LNCaP clone FGC (cell line): Measurements from ENCODE around the gene ORAI1.

Experiments
- DNase-seq: peaks from one replicate; pipeline ENCODE4 v3.0.0-alpha.2; 2011; ENCODE audit warnings: low read depth
- H3K4me3 ChIP-seq: 2 replicates; pipeline ENCODE4 v1.5.1; 2011; ENCODE audit warnings: mild to moderate bottlenecking, low read depth, low read length, control low read depth
- TF ChIP-seq, protein P1 (sequence below): IDR thresholded peaks from 2 replicates; pipeline ENCODE4 v1.5.1; 2012; ENCODE audit warnings: mild to moderate bottlenecking; ENCODE audit not compliant: control insufficient read depth, insufficient read depth; ENCODE audit errors: extremely low read depth

Gene ORAI1

DNA sequence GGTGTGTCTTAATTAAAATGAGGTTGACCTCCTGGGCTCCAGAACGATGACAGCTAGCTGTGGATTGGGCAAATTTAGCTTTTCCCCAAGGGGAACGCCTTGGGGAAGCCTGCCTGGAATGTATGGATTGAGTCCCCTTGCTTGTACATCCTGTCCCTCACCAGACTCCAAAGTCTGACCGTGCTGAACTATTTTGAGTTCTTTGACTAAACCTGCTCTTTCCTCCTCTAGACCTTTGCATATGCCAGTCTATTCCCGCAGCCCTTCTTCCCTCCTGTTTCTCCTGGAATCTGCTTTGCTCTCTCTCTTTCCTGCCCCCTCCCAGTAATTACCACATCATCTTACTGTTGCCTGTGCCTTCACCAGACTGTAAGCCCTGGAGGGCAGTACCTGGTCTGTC is 34.0 kb upstream of the ORAI1 start:
- TF ChIP-seq, protein P1, sequence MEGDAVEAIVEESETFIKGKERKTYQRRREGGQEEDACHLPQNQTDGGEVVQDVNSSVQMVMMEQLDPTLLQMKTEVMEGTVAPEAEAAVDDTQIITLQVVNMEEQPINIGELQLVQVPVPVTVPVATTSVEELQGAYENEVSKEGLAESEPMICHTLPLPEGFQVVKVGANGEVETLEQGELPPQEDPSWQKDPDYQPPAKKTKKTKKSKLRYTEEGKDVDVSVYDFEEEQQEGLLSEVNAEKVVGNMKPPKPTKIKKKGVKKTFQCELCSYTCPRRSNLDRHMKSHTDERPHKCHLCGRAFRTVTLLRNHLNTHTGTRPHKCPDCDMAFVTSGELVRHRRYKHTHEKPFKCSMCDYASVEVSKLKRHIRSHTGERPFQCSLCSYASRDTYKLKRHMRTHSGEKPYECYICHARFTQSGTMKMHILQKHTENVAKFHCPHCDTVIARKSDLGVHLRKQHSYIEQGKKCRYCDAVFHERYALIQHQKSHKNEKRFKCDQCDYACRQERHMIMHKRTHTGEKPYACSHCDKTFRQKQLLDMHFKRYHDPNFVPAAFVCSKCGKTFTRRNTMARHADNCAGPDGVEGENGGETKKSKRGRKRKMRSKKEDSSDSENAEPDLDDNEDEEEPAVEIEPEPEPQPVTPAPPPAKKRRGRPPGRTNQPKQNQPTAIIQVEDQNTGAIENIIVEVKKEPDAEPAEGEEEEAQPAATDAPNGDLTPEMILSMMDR = no peak
- no peak for DNase-seq

DNA sequence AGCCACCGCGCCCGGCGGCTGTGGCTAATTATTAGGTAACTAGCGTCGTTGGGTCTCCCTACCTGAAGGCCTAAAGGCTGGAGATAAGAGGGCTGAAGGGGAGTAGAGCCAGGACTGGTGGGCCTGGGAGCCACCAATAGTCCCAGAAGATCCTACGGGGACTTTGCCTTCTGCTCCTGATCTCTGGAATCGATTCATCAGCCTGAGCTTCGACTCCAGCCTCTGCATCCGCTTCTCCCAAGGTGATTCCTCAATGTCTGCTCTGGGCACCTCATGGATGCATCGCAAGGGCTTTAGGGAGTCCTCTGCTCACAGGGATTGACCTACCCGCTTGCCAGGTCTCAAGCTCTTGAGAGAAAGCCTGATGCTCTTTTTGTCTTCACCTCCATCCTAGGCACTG is 30.8 kb upstream of the ORAI1 start:
- TF ChIP-seq, protein P1 = no peak
- no peak overlapping the region for H3K4me3 ChIP-seq
- DNase-seq = no peak

More for the DNA sequence above, 34.0 kb upstream of the ORAI1 start:
- no peak overlapping the region for H3K4me3 ChIP-seq

DNA sequence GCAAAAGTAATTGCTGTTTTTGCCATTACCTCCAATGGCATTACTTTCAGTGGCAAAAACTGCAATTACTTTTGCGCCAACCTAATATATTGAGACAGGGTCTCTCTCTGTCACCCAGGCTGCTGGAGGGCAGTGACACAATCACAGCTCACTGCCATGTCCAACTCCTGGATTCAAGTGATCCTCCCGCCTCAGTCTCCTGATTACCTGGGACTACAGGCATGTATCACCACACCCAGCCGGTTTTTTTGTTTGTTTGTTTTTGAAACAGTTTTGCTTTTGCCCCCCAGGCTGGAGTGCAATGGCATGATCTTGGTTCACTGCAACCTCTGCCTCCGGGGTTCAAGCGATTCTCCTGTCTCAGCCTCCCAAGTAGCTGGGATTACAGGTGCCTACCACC is 29.8 kb upstream of the ORAI1 start:
- H3K4me3 ChIP-seq = no peak overlapping the region
- TF ChIP-seq, protein P1 = no peak

DNA sequence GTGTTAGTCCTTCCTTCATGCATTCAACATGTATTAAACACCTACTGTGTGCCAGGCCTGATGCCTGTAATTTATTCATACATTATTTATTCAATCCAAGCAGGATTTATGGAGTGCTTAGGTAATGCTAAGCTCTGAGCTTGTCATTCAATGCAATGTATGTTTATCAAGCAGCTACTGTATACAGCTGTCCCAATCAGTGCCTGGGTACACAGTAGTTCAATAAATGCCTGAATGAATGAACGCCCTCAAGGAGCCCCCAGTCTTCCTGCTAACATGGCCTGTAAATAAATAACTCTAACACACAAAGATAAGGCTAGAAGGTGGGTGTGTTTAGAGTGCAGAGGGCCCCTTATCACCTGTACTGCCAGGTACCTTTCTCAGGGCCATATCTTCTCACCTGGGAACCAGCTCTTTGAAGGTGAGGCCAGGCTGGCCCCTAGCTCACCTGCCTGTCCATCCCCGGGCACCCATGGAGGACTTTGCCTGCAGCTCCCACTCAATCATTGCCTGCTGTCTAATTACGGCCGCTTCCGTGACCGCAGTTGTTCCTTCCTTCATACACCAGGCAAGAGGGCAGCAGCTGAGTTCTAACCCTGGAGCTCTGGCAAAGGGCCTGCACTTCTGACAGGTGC is 25.5 kb upstream of the ORAI1 start:
- TF ChIP-seq, protein P1 = no peak
- H3K4me3 ChIP-seq = no peak overlapping the region
- DNase-seq = no peak

More for the DNA sequence above, 29.8 kb upstream of the ORAI1 start:
- no peak for DNase-seq

DNA sequence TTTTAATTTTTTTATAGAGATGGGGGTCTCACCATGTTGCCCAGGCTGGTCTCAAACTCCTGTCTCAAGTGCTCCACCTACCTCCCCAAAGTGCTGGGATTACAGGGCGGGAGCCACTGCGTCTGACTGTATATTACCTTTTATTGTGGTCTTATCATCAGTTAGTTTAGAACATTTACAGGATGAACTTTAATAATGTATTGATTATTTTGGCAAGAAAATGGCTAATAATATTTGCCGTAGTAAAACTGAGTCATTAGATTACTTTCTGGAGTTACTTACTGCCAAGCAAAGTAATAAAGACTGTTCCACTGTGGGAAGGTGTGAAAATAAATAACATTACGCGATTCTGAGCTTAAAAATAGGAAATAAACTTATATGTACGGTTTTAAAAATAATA is 23.6 kb upstream of the ORAI1 start:
- DNase-seq = peak; percentile 75
- TF ChIP-seq, protein P1 = no peak
- no peak overlapping the region for H3K4me3 ChIP-seq

DNA sequence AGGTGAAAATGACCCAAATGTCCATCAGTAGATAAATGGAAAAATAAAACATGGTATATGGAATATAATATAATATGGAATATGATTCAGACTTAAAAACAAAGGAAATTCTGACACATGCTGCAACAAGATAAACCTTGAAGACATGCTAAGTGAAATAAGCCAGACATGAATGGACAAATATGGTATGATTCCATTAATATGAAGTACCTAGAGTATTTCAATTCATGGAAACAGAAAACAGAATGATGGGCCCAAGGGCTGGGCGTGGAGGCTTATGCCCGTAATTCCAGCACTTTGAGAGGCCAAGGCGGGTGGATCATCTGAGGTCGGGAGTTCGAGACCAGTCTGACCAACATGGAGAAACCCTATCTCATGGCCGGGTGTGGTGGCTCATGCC is 22.7 kb upstream of the ORAI1 start:
- TF ChIP-seq, protein P1 = no peak
- no peak for DNase-seq
- H3K4me3 ChIP-seq = no peak overlapping the region

DNA sequence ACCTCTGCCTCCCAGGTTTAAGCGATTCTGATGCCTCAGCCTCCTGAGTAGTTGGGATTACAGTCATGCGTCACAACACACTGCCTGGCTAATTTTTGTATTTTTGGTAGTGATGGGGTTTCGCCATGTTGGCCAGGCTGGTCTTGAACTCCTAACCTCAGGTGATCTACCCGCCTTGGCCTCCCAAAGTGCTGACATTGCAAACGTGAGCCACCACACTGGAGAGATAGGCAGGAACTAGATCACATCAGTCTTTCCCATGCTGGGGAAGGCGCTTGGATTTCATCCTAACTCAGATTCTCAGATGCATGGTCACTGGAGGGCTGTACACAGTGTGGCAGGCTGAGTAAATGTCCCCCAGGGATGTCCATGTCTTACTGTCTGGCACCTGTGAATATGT is 18.0 kb upstream of the ORAI1 start:
- TF ChIP-seq, protein P1 = no peak
- no peak for DNase-seq
- no peak overlapping the region for H3K4me3 ChIP-seq
